ENCODE results near the gene PJA2.

Gene PJA2

DNA sequence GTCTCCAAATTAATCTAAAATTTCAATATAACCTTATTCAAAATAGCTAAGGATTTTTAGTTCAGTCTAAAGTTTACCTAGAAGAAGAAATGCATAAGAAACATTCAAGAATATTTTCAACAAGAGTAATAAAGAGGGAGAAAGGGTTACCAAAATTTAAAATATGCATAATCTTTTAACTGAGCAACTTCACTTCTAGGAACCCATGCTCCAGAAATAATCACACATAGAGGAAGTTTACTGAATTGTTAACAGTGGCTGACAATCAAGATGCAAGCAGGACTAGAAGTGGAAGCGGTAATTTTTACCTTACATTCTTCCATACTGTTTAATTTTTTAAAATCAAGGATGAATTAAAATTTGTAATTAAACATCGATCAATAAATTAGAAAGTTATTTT lies 1.9 kb downstream of the PJA2 start:
- peak; percentile 58 for DNase-seq

DNA sequence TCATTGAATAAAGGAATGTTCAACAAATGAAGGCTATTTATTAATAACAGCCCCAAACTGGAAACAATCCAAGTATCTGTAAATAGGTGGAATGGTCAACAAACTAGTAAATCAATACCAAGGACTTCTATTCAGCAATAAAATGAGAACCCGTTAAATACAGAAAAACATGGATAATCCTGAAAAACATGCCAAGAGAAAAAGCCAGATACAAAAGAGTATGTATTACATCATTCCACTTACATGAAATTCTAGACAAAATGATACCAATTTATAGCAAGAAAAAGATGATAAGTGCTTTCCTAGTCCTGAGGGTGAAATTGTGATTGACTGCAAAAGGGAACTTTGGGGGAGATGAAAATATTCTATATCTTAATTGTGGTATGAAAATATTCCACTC lies 3.1 kb downstream of the PJA2 start:
- DNase-seq: no peak

DNA sequence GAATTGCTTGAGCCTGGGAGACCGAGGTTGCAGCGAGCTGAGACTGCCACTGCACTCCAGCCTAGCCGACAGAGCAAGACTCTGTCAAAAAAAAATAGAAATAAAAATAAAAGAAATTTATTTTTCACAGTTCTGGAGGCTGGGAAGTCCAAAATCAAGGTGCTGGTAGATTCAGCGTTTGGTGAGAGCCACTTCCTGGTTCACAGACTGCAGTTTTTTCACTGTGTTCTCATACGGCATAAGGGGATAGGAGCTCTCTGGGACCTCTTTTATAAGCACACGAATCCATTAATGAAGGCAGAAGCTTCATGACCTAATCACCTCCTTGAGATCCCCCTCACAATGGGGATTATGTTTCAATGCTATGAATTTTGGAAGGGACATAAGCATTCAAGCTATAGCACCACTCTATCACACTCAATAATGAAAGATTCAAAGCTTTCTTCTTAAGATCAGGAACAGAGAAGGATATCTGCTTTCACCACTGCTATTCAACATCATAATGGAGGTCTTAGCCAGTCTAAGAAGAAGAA lies 5.3 kb downstream of the PJA2 start:
- no peak for DNase-seq

DNA sequence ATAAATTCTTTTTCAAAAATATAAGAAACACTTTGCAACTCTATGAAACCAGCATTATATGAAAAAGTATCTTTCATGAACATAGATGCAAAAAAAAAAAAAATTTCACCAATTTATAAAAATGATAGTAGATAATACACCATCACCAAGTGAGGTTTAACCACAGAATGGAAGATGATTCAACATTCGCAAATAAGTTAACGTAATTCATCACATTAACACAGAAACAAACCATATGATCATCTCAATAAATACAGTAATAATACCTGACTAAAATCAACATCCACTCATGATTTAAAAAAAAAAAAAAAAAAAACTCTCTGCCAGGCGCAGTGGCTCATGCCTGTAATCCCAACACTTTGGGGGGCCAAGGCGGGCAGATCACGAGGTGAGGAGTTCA lies 6.3 kb downstream of the PJA2 start:
- no peak for DNase-seq

DNA sequence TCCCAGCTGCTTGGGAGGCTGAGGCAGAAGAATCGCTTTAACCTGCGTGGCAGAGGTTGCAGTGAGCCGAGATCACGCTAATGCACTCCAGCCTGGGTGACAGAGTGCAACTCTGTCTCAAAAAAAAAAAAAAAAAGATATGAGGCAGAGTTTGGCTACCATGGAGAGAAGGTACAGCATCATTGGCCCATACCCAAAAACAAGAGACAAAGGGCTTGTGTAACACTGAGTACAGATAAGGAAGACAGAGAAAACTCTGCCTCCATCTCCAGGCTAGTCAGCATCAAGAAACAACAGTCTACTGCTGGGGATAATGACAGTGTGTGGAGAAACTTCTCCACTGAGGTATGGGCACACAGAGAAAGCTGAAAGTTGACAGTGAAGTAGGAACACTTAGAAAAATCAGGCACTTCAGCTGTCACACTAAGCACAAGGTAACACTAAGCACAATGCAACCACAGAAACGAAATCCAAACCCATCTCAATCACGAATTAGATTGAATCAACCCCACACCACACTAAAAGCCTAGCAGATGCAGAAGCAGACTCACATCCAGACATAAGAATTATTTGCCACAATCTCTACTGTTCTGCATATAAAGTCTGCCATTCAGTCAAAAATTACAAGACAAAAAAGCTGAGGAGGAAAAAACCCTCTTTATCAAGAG lies 10.5 kb downstream of the PJA2 start:
- peak; percentile 74 for DNase-seq

DNA sequence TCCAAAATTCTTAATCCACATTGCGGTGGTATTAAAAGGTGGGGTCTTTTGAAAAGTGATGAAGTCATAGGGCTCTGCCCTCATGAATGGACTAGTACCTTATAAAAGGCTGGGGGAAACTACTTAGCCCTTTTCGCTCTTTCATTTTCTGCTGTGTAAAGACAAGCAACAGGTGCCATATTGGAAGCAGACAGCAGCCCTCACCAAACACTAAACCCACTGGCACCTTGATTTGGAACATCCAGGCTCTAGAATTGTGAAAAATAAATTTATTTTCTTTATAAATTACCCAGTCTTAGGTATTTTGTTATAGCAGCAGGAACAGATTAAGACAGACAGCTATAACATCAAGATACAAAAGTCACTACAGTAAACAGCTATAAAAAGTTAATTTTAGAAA lies 12.8 kb downstream of the PJA2 start:
- no peak for DNase-seq

DNA sequence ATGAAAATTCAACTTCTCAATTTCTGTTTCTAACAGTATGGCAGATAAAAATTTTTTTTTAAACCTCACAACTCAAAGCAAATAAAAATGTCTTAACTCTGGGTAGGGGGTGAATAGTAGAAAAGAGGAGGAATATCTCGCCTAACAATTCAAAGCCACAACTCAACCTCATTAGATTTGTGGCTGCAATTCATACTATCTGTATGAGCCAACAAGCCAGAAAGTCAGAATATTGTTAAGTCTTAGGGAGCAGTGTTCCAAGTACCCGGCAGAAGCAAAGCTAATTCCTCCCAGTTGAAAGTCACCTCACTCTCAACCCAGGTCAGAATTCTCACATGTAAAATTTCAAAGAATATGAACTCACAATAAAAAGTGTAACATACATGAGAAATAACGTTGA lies 15.0 kb downstream of the PJA2 start:
- DNase-seq: no peak

DNA sequence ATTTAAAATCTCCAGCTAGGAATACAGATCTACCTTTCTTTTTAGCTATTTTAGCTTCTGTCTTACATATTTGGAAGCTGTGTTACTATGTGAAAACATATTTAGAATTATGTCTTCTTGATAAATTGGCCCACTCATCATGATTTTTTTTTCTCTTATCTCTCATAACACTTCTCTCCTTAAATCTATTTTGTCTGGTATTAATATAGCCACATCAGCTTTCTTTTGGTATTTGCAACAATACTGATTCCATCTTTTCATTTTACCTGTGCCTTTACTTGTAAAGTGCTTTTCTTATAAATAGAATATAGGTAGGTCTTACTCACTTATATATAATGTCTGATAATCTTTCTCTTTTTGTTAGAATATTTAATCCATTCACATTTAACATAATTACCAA lies 19.6 kb downstream of the PJA2 start:
- no peak for DNase-seq

DNA sequence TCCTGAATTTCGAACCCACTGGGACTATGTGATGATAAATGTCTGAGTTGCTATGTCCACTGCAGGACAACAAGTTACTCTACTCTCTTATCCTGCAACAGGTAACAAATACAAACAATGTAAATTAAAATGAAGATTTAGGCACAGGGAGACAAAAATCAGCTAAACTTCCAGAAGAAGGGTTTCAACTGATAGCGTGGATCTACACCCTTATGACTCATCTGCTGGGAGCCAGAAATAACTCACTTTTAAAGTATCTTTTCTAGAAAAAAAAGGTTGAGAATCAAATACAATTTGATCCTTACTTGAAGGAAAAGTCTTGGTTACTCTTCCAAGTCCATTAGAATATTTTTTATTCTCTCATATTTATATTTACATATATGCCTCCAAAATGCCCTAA lies 21.4 kb downstream of the PJA2 start:
- peak; percentile 18 for DNase-seq

DNA sequence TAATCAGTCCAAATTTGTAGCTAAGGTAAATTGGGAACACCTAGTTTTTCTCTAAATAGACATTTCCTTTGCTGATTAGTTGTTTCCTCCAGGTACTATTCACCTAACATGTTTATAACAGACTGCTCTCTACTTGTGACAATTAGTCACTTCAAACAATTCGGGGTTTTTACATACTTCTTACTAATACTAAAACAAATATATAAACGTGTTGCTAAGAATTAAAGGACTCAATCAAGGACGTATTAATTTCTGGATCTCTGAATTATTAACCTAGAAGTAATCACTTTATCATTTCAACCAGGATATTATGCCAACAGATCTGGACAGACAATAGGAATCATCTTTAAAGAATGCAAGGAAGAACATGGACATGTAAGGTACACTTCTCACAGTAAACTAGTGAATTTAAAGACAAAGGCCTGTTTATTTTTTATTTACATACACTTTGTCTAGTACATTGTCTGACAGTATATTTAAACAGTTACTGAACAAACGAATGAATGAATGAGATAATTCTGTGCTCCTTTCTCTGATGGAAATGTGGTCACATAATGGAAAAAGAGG lies 22.3 kb downstream of the PJA2 start:
- no peak for DNase-seq

DNA sequence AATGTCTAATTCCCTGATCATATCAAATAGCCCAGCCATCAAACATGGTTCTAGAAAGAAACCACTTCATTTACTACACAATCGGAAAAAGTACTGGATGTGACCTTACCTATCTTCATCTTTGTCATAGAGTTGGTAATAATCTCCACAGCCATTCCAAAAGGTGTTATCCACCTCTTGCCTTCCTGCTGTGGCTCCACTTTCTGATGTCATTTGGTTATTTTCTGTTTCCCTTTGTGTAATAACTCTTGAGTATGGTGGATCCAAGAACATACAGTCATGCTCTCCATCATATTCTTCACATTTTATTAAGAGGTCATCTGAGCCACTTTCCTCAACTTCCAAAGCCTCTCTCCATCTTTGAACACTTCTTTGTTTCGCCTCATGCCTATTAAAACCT lies 31.7 kb downstream of the PJA2 start:
- DNase-seq: no peak

DNA sequence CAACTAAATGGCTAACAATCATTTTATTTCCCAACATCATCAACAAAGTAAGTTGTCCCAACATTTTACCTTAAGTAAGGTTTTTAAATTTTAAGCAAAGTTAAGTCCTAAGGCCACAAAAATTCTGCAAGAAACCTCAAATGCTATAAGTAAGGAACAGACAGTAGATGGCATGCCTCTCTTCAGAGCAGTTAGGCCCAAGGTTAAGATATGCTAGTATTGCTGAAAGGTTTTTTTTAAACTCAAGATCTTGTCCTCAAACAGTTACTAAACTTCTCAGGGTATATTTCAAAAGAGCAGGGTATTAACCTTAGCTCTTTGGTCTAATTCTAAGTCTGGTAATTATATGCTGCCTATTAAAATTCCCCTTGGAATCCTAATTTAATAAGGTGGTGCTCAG lies 35.1 kb downstream of the PJA2 start:
- no peak for DNase-seq

DNA sequence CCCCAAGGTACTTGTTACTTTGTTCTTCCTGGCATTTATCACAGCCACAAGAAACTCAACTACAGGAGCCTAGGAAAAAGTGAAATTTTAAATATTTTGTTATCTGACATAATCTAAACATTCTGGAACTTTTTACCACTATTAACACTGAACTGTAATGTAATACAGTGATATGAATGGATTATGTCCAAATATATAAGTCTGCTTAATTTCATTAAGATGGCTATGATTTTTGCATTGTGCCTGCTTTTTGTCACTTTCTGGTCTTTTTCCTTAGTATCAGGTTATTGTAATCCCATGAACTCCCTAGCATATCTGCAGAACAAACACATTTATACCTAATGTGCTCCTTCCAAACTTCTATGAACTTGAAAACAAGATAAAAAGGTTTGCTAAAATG lies 35.8 kb downstream of the PJA2 start:
- DNase-seq: no peak

DNA sequence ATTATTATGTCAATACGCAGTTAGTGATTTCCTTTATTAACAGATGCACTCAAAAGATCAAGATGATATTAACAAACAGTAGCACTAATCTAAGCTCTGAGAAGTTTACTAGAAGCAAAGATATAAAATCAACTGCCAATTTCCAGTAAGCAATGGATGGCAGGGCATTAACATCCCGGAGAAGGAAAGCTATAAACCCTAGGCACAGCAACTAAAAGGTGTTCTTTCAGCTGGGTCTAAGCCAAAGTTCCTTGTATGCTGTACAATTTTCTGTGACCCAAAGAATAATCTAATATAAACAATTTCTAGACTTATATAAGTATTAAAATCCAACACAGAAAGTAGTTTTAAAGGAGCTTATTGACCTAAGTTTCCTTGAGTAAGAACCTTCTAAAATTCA lies 39.4 kb downstream of the PJA2 start:
- DNase-seq: no peak

DNA sequence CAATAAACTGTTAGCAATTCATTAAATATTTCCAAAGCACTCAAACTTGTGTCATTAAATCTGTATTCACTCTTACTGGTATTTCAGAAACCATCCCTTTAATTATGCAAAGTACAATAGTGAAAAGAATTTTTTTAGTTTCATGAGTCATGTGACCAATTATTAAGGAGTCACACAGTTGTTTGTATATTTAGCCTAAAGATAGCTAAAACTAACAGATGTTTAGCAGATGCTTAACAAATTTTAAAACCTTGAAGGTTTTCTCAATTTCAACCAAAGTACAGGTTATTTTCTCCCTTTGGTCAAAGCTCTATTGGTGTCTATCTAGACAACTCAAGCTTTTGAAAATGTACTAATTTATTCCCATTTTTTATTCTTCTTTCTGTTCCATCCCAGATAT lies 44.1 kb downstream of the PJA2 start:
- DNase-seq: no peak

DNA sequence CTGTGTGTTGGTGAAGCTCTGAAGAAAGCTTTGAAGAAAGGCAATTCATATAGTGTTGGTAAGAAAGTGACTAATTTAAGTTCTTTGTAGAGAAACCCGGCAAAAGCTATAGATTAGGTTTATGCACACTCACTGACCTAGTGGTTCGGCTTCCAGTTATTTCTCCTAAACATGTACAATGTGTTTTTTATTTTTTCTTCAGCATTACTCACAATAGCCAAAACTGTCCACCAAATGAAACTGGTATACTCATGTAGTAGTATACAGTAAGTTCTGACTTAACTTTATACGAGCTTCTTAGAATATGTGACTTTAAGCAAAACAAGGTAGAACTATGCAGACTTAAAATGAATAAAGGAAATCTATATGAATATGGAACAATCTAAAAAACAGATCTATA lies 44.8 kb downstream of the PJA2 start:
- no peak for DNase-seq

DNA sequence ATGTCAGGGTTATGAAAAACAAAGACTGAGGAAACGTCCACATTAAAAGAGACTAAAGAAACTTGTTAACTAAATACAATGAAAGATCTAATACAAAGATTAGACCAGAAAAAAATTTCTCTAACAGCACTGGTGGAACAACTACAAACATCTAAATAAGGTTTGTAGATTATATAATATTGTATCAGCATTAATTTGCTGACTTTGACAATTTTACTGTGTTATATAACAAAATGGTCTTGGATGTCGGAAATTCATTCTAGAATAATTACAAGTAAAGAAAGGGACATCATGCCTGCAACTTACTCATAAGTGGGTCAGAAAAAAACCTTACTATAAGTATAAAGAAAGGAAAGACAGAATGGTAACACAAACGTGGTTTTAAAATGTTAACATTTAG lies 50.1 kb downstream of the PJA2 start:
- no peak for DNase-seq

DNA sequence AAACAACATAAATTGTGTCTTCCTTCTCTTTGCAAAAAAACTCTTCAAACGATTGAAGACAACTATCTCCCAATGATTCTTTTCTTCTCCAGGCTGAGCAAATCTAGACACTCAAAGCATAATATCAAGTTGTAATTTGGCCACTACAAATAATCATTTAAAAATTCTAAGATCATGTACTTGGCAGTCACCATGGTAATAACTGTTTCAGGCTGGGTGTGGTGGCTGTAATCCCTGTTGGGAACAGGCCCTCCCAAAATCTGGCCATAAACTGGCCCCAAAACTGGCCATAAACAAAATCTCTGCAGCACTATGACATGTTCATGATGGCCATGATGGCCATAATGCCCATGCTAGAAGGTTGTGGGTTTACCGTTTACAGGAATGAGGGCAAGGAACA lies 52.0 kb downstream of the PJA2 start:
- DNase-seq: no peak

DNA sequence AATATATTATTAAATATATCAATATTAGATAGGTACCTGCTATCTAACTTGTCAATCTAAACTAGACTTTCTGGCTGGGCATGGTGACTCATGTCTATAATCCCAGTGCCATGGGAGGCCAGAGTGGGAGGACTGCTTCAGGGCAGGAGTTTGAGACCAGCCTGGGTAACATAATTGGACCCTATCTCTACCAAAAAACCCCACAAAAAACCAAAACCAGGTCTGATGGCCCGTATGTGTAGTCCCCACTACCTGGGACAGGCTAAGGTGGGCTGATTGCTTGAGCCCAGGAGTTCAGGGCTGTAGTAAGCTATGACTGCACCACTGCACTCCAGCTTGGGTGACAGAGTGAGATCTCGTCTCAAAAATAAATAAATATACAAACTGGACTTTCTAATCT lies 55.0 kb downstream of the PJA2 start:
- peak; percentile 22 for DNase-seq

DNA sequence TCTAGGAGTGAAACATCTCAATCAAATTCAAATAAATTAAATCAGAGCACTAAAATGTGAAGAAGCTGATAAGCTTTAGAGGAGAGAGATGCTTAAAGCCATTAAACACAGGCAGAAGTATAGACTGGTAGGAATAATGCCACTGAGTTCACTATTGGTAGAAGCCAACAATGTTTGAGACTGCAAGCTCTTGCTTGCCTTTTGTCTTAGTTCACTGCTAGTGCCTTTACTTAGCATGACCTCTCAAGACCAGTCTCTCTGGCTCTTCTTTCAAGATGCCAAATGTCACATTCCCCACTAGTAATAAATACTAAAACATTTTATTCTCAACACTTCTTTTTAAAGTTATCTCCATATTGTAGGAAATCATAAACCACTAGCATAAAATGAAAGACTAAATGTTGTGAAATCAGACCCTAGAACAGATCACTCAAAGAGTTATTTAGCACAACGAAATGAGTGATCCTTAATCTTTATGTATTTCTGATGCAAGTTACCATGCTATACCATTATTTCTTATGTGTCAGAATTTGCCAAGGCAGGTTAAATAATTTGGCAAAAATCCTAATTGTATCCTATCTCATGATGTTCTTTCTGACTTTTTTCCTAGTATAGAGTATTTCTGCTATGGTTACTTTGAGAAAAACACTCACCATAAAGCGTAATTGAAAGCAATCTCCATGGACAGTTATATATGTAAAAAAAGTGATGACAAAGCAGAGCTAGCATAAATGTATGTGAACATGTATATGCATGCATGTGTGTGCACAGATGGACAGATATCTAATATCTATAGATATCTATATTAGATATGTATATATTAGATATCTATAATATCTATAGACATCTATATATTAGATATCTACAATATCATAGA lies 57.5 kb downstream of the PJA2 start:
- DNase-seq: peak; percentile 38

DNA sequence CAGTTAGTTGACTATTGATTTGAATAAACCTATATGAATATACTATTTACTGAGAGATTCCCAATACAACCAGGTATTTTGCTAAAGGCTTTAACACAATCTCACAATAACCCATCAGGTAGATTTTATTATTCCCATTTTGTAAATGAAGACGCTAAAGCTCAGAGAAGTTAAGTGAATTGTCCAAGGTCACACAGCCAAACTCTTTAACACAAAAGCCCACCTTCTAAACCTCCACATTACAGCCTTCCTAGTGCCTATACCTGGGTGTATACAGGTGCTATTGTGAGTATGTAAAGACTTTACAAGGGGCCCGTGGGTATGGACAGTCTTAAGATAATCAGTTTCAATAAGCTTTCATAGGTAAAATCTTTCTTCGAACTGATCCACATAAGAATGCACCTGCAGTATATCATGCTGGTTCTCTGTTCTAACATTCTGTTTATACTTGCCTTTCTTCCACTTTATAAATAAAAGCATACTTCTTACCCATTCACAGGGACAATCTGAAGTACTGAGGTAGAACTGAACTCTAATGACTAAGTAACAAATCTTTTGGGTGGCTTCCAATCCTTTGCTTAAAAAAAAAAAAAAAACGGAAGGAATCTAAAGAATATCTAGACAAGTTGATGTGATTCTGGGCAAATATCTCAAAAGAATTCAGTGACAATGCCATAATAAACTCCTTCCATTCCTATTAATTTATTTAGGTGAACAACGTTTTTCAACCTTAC lies 59.1 kb downstream of the PJA2 start:
- DNase-seq: no peak

DNA sequence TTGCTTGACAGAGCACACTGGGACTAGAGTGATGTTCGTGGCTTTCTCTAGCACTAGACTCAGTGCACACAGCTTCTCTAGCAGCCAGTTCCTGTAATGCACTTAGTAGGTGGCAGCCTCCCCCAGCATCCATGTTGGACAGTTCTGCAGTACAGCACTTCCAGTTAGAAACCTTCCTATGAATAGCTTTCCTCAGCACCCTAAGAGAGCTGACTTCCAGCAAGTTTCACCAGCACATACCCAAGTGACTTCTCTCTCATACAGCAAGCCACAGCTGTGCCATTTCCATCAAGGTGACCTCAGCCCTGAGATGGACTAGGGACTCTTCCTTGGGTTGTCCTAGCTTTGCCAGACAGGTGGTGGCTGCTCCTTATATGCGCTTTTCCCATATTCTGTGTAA lies 60.4 kb downstream of the PJA2 start:
- DNase-seq: no peak

DNA sequence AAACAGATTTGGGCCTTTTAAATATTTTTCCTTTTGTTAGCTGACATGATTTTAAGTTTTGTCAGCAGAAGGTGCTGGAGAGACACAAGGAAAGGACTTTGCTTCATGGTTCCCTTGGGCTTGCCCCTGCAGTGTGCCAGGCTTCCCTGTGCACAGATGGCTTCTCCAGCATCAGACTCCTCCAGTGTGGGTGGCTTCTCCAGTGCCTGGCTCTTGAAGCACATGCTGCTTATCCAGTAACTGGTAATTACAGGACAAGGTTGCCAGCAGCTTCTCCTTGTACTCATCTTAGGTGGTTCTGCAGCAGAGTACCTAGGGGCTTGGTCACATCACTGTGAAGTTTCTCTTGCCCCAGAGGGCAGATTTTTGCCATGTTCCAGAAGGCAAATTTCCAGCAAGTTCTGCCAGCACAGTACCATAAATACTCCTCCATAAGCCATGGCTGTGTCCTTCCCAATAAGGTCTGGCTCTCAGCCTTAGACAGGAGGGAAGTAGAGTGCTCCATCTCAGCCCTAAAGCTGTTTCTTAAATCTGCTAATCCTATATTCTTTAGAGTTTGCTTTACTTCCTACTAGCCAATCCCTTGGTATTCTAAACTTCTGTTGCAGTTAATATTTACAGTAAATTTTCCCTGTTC lies 62.4 kb downstream of the PJA2 start:
- DNase-seq: no peak

All from hematopoietic multipotent progenitor cell treated with erythropoietin and hydrocortisone succinate and interleukin-3 and kit ligand, for 8 days (in vitro differentiated cells).